ENCODE measurements around the gene FFAR4. TPM values are rescaled to one million over a fixed set of nuclear protein-coding genes. Genes with fewer than 3 reads are reported as not detected.

FFAR4 gene
- total and polyA plus RNA-seq, 2 of the 8 experiments (the other 6 are each of a cell fraction or from before 2014, with no cell fraction given): not detected

- H3K4me1 ChIP-seq (replicated peaks in 1 of 4; ENCODE audit: control insufficient read depth in 3 of 4, insufficient read depth in 4 of 4, low read length in 3 of 4): peaks cover 0 to 4% (median under 1%) of the 10 kb centered on the region in 4 experiments; a peak in 3 of 7 replicates
- H3K27ac ChIP-seq (ENCODE audit: low read depth, low read length): no peak overlapping the region
- no peak overlapping the region for H3K23ac ChIP-seq (ENCODE audit: insufficient read length)
- DNase-seq (ENCODE audit: low read depth in 1 of 2, low spot score in 2 of 2): no peak
- H3K4me2 ChIP-seq (ENCODE audit: insufficient read depth in 1 of 2, low read depth in 2 of 2, low read length in 2 of 2): no peak overlapping the region
- H3K18ac ChIP-seq (ENCODE audit: extremely low read depth, low read length): no peak overlapping the region
- no peak overlapping the region for H2BK12ac ChIP-seq (ENCODE audit: low read depth, low read length)
- WGBS, 2 experiments (ENCODE audit: extremely low coverage in 1 of 2, insufficient coverage in 1 of 2, insufficient read length in 1 of 2, insufficient replicate concordance in 2 of 2, low coverage in 1 of 2, low lambda C conversion rate in 2 of 2, missing lambda C conversion rate in 1 of 2): 91% methylated on average over 2 of the region's 2 CpGs; no CpG with 5 or more reads in 1 of the 2 experiments
- H3K9me3 ChIP-seq (ENCODE audit: insufficient read depth in 2 of 2, low read depth in 1 of 2, low read length in 1 of 2): no peaks in the 10 kb centered on the region
- H3K9ac ChIP-seq (replicated peaks in 1 of 4; ENCODE audit: extremely low read depth in 1 of 4, low read depth in 3 of 4, low read length in 3 of 4): no peak overlapping the region
- H3K36me3 ChIP-seq (ENCODE audit: control insufficient read depth in 2 of 4, insufficient read depth in 4 of 4, low read length in 3 of 4): no peaks in the 10 kb centered on the region
- H4K8ac ChIP-seq (ENCODE audit: extremely low read depth, insufficient read depth, low read length): no peak overlapping the region
- CTCF ChIA-PET (ENCODE audit: partially characterized antibody): no interaction called here
- no peaks in the 10 kb centered on the region for H3K79me1 ChIP-seq (ENCODE audit: low read depth, low read length)
- H3K27me3 ChIP-seq (replicated peaks in 1 of 4; ENCODE audit: control insufficient read depth in 3 of 4, extremely low read depth in 1 of 4, insufficient read depth in 3 of 4, low read length in 3 of 4): peaks cover 27 to 45% (median 35%) of the 10 kb centered on the region in 4 experiments
- POLR2A ChIA-PET (ENCODE audit: partially characterized antibody): no interaction called here
- H2BK120ac ChIP-seq (replicated peaks; ENCODE audit: low read depth, low read length): no peak overlapping the region
- no peak overlapping the region for H4K91ac ChIP-seq (replicated peaks; ENCODE audit: insufficient read length, low read length)
- FAIRE-seq: no peak
- no peak overlapping the region for H2BK5ac ChIP-seq (ENCODE audit: low read depth, low read length)
- no peaks in the 10 kb centered on the region for H3K79me2 ChIP-seq (ENCODE audit: control insufficient read depth in 1 of 2, insufficient read depth in 2 of 2, low read length in 2 of 2)
- TF ChIP-seq RBBP5 (IDR thresholded peaks at IDR 0.05; ENCODE audit: borderline replicate concordance, low read depth, low read length): no peak
- no peak for TF ChIP-seq CHD2 (IDR thresholded peaks at IDR 0.05; ENCODE audit: low read length)
- no peak for TF ChIP-seq SIX5 (IDR thresholded peaks at IDR 0.05; ENCODE audit: low read depth, low read length)
- no peak for TF ChIP-seq TEAD4 (IDR thresholded peaks at IDR 0.05; ENCODE audit: low read depth, low read length)
- TF ChIP-seq SRF (IDR thresholded peaks at IDR 0.05; ENCODE audit: low read depth, low read length): no peak
- no peak for TF ChIP-seq ZNF274 (IDR thresholded peaks at IDR 0.05; ENCODE audit: borderline replicate concordance, extremely low read depth, low read length)
- TF ChIP-seq JUN (IDR thresholded peaks at IDR 0.05; ENCODE audit: low read depth, low read length): no peak
- TF ChIP-seq USF2 (IDR thresholded peaks at IDR 0.05; ENCODE audit: low read length): no peak
- no peak for TF ChIP-seq ATF3 (IDR thresholded peaks at IDR 0.05; ENCODE audit: insufficient read depth, low read depth, low read length)
- TF ChIP-seq SUZ12 (IDR thresholded peaks at IDR 0.05; ENCODE audit: low read length): no peak
- H3K4me3 ChIP-seq (ENCODE audit: extremely low read depth in 1 of 4, insufficient read depth in 2 of 4, low read depth in 3 of 4, low read length in 4 of 4): no peak overlapping the region
- H2BK15ac ChIP-seq (ENCODE audit: low read length): no peak overlapping the region
- H2AK5ac ChIP-seq (ENCODE audit: low read depth, low read length): no peak overlapping the region
- no peak overlapping the region for H2AFZ ChIP-seq (ENCODE audit: low read length)
- no peak overlapping the region for H4K5ac ChIP-seq (ENCODE audit: insufficient read length, low read depth, low read length)
- H4K20me1 ChIP-seq (replicated peaks in 1 of 2; ENCODE audit: control insufficient read depth in 1 of 2, insufficient read depth in 2 of 2, low read length in 2 of 2): no peaks in the 10 kb centered on the region
- no peak overlapping the region for H3K4ac ChIP-seq (replicated peaks; ENCODE audit: insufficient read length, low read depth, low read length)
- H3K14ac ChIP-seq (ENCODE audit: insufficient read length): no peak overlapping the region
- no peak overlapping the region for H3K56ac ChIP-seq (replicated peaks; ENCODE audit: insufficient read length, low read depth, low read length)
- peaks cover 7% of the 10 kb centered on the region; the same call in 1 of the 2 replicates for H3K23me2 ChIP-seq (ENCODE audit: low read depth, low read length)
- no peak overlapping the region for H2BK20ac ChIP-seq (ENCODE audit: low read length)
These were observed 37.7 kb downstream of the FFAR4 start for GRCh38 chr10:93604146-93604545.

All from H1 (cell line).